Islet of Langerhans (tissue), 1 donor: ENCODE data around the gene CLIP4.

ENCODE experiments used
- FAIRE-seq: peaks from one replicate; lab custom pipeline; 2011; peaks lifted over from hg19 to GRCh38; lab: Jason Lieb, UNC

The CLIP4 gene

GRCh38 chr2:29222381-29223179, 107.4 kb downstream of the CLIP4 start:
- no peak for FAIRE-seq

- FAIRE-seq, result no peak
Observed at GRCh38 chr2:29223257-29223656, 108.0 kb downstream of the CLIP4 start.

GRCh38 chr2:29223851-29224692, 108.9 kb downstream of the CLIP4 start:
- no peak for FAIRE-seq

GRCh38 chr2:29224693-29225551, 109.7 kb downstream of the CLIP4 start:
- no peak for FAIRE-seq

GRCh38 chr2:29225814-29226213, 110.6 kb downstream of the CLIP4 start:
- no peak for FAIRE-seq

- no peak for FAIRE-seq
Observed at GRCh38 chr2:29226375-29226774, 111.2 kb downstream of the CLIP4 start.

- no peak for FAIRE-seq
Observed at GRCh38 chr2:29226808-29227207, 111.6 kb downstream of the CLIP4 start.

- no peak for FAIRE-seq
Observed at GRCh38 chr2:29227935-29228675, 112.9 kb downstream of the CLIP4 start.

- no peak for FAIRE-seq
Observed at GRCh38 chr2:29228947-29229346, 113.7 kb downstream of the CLIP4 start.

GRCh38 chr2:29229640-29230039, 114.4 kb downstream of the CLIP4 start:
- no peak for FAIRE-seq

- FAIRE-seq, result no peak
Observed at GRCh38 chr2:29232041-29232440, 116.8 kb downstream of the CLIP4 start.

GRCh38 chr2:29233428-29233827, 118.2 kb downstream of the CLIP4 start:
- no peak for FAIRE-seq

- FAIRE-seq, result no peak
Observed at GRCh38 chr2:29235411-29235810, 120.2 kb downstream of the CLIP4 start.

GRCh38 chr2:29236074-29236473, 120.9 kb downstream of the CLIP4 start:
- no peak for FAIRE-seq

- FAIRE-seq, result no peak
Observed at GRCh38 chr2:29238497-29238896, 123.3 kb downstream of the CLIP4 start.
